Epithelial cell of esophagus (primary cell): ENCODE data around the gene ULBP1.
"Not testable (repeated sequence)": the region's sequence is repeated elsewhere in the genome, so short reads cannot be mapped to it uniquely, and the experiment has no call there.

Experiments used
- DNase-seq: peaks from one replicate; pipeline ENCODE4 v3.0.0; 2010; ENCODE audit warnings: low read depth
- H3K4me3 ChIP-seq: 2 replicates; pipeline ENCODE4 v1.5.1; 2011; ENCODE audit warnings: mild to moderate bottlenecking, low read length, control low read depth
- CTCF ChIP-seq: IDR thresholded peaks from 2 replicates; pipeline ENCODE4 v1.5.1; 2011; ENCODE audit warnings: low read depth, mild to moderate bottlenecking, low read length, control low read depth, inconsistent platforms; ENCODE audit not compliant: insufficient read depth; ENCODE audit errors: missing control alignments

ULBP1 gene

DNA sequence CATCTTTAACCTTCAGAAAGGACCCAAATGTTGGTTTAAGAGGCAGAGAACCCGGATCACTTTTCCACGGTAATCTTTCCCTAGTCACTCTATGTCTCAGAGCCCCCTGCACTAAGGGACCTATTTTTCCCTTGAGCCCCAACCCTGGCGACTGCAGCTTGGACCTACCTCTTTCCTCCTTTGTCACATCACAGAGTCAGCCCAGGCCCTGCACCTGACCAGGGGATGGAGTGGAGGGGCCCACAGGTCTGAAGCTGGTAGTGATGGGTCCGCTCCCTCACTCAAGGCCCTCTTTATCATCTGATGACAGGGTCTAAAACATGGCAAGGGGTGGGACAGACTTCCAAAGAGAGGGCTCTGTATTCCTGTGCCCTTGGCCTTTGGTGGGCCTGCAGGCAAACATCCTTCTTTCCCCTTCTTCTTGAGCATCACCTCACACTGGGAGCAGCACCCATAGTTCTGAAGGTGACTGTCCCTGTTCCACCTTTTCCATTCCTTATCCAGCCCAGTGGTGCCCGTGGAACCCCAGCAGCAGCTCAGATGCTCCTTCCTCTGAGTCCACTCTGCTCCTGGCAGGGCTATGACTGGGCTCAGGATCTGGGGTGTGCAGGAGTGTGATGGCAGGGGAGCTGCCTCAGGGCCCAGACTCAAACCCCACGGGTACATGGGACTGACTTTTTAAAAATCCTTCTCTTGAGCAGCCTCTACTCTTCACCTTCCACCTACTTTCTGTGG, 55.3 kb downstream of the ULBP1 start:
- TF ChIP-seq CTCF = no peak
- H3K4me3 ChIP-seq = no peak overlapping the region
- no peak for DNase-seq

DNA sequence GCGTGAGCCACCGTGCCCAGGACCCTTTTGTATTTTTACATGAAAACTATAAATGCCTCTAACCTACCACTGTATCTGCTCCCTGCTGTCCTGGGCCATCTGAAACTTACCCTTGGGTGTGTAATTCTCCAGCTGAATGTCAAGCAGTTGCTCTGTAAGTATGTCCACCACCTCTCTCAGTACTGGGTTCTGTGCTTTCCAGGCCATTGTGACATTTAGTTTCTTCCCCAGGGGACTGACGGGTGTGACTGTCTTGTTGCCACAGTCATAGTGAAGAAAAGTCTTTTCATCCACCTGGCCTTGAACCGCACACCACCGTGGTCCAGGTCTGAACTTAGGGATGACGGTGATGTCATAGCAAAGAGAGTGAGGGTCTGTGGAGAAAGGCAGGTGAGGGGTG, 58.1 kb downstream of the ULBP1 start:
- not testable (repeated sequence) for DNase-seq, H3K4me3 ChIP-seq
